Suprapubic skin (tissue), 3 donors: ENCODE results near the gene PRCC.

Experiments used
- POLR2A ChIP-seq, 2 donors: fragments of 450-650 bp; IDR thresholded peaks; one replicate each; pipeline ENCODE4 v1.6.1; 2017; ENCODE audit warnings: antibody characterized with exemption in 2 of 2, mild to moderate bottlenecking in 2 of 2, moderate library complexity in 2 of 2
- TF ChIP-seq, protein P1 (sequence below), 2 donors: fragments of 200-600 bp in 1 of 2; fragments of 450-650 bp in 1 of 2; sonication (generic) in 1 of 2; IDR thresholded peaks; one replicate each; pipeline ENCODE4 v1.5.1; 2016 to 2019; ENCODE audit warnings: antibody characterized with exemption in 2 of 2, mild to moderate bottlenecking in 1 of 2, moderate library complexity in 1 of 2

DNA sequence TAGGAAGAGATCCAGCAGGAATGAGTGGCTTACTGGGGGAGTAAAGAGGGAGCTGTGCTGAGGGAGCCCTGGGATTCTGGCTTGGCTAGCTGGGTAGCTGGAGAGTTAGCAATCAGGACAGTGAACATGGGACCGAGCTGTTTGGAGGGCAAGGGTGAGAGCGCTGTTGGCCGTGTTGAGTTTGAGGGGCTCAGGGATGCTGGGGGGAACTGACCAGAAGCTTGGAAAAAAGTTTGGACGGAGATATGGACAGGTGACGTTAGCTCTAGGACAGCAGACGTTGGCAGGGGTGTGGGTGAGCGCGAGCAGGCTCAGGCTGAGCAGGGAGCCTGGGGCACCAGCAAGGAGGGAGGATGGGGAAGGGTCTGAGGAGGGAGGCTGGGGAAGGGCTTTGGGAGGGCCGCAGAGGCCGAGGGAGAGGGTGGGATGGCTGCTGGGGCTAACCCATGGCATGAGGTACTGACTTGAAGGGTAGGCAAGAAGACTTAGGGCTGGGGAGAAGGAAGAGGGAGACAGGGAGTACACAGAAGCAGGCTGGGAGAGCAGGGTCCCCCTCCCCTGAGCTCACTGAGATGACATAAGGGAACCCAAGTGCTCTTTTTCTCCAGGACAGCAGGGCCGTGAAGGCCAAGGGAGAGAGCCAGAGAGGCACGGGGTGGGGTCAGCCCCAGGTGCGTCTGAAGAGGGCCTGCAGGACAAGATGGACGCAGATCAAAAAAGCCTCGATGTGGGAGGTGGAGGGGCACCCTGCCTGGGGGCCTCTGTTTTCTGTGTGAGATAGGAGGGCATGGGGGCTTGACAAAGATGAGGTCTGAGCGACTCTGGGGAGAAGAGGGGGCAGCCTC, 41.1 kb downstream of the PRCC start:
- no peak for TF ChIP-seq POLR2A (IDR thresholded peaks at IDR 0.05)
- TF ChIP-seq, protein P1, sequence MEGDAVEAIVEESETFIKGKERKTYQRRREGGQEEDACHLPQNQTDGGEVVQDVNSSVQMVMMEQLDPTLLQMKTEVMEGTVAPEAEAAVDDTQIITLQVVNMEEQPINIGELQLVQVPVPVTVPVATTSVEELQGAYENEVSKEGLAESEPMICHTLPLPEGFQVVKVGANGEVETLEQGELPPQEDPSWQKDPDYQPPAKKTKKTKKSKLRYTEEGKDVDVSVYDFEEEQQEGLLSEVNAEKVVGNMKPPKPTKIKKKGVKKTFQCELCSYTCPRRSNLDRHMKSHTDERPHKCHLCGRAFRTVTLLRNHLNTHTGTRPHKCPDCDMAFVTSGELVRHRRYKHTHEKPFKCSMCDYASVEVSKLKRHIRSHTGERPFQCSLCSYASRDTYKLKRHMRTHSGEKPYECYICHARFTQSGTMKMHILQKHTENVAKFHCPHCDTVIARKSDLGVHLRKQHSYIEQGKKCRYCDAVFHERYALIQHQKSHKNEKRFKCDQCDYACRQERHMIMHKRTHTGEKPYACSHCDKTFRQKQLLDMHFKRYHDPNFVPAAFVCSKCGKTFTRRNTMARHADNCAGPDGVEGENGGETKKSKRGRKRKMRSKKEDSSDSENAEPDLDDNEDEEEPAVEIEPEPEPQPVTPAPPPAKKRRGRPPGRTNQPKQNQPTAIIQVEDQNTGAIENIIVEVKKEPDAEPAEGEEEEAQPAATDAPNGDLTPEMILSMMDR (IDR thresholded peaks at IDR 0.05): no peak
